MM.1S (cell line): ENCODE data around the gene CEP85.

Experiments used
- EZH2 ChIP-seq: fragments of 300-600 bp; sonication (generic); optimal IDR thresholded peaks from 2 replicates; pipeline ENCODE3; 2017; ENCODE audit warnings: low read depth, mild to moderate bottlenecking, antibody characterized with exemption, low read length, mixed read lengths
- EZH2phosphoT487 ChIP-seq: fragments of 300-600 bp; sonication (generic); IDR thresholded peaks from 2 replicates; pipeline ENCODE4 v1.6.1; 2018; ENCODE audit warnings: antibody characterized with exemption, low read length
- TF ChIP-seq, protein P1 (sequence below): fragments of 300-600 bp; sonication (generic); IDR thresholded peaks from 2 replicates; pipeline ENCODE4 v1.5.1; 2016; ENCODE audit warnings: antibody characterized with exemption, low read length, mixed read lengths

DNA sequence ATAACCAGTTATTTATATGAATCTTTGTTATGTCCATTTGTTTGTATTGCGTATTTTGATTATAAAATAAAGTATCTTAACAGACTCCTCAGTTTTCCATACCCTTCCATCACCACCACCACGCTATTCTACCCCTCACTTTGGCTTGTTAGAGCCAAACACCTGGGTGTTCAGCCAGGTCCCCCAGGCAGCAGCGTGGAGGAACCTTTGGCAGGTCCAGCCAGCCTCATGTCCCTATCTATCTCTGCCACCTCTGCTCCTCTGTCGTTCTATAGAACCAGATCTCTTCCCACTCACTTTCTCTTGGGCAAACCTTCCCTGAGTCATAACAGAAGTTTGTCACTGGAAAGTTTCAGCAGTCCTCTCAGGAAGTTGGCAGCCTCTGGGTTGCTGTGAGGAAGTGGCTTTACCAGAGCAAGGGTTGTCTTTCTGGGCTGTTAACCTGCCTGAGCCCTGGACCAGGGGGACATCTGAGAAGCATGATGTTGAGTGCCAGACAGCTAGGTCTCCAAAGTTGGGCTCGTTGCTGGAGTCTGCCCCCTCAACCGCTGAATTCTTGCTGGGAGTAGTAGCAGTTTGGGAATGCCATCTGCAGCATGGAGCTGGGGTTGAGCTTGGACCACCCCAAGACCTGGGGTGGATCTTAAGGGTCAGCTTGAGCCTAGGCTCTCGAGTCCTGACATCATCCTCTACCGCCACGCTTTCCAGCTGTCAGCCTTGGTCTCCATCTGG is 44.9 kb downstream of the CEP85 start:
- TF ChIP-seq, protein P1, sequence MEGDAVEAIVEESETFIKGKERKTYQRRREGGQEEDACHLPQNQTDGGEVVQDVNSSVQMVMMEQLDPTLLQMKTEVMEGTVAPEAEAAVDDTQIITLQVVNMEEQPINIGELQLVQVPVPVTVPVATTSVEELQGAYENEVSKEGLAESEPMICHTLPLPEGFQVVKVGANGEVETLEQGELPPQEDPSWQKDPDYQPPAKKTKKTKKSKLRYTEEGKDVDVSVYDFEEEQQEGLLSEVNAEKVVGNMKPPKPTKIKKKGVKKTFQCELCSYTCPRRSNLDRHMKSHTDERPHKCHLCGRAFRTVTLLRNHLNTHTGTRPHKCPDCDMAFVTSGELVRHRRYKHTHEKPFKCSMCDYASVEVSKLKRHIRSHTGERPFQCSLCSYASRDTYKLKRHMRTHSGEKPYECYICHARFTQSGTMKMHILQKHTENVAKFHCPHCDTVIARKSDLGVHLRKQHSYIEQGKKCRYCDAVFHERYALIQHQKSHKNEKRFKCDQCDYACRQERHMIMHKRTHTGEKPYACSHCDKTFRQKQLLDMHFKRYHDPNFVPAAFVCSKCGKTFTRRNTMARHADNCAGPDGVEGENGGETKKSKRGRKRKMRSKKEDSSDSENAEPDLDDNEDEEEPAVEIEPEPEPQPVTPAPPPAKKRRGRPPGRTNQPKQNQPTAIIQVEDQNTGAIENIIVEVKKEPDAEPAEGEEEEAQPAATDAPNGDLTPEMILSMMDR = no peak
- no peak for TF ChIP-seq EZH2
- no peak for TF ChIP-seq EZH2phosphoT487
